Common myeloid progenitor, CD34-positive (primary cell): ENCODE data around the gene ERG28.
A peak's percentile ranks its signal among the peaks of the same experiment; 100 is the strongest.
"Not testable (repeated sequence)": the region's sequence is repeated elsewhere in the genome, so short reads cannot be mapped to it uniquely, and the experiment has no call there.

ENCODE experiments used
- CTCF ChIA-PET: fragments of 350-600 bp; sonication (Branson Sonifier 250); formaldehyde crosslinking; loops from one replicate; lab custom pipeline; 2021; ENCODE audit warnings: antibody characterized with exemption; lab: Charles Lee
- POLR2A ChIA-PET: fragments of 350-600 bp; sonication (Branson Sonifier 250); formaldehyde crosslinking; loops from one replicate; lab custom pipeline; 2021; ENCODE audit warnings: antibody characterized with exemption; lab: Charles Lee
- DNase-seq, 3 donors: peaks; one replicate each; pipeline versions ENCODE4 v3.0.0 to v3.0.0-alpha.2; 2013
- H3K27ac ChIP-seq, 2 experiments: 1 replicate in 1 of 2; 2 replicates in 1 of 2; pipeline ENCODE4 v1.7.0; 2013; ENCODE audit warnings: inconsistent platforms in 2 of 2, low read length in 2 of 2, mild to moderate bottlenecking in 2 of 2, low read depth in 1 of 2, moderate library complexity in 1 of 2; ENCODE audit not compliant: severe bottlenecking in 2 of 2, insufficient read depth in 1 of 2, poor library complexity in 1 of 2
- H3K27me3 ChIP-seq, 5 experiments: replicated peaks in 2 of 5; 1 replicate in 3 of 5; 2 replicates in 2 of 5; pipeline versions ENCODE4 v1.6.1 to v1.7.0; 2013; ENCODE audit warnings: low read length in 4 of 5, mild to moderate bottlenecking in 2 of 5, moderate library complexity in 2 of 5, inconsistent platforms in 1 of 5; ENCODE audit not compliant: insufficient read depth in 5 of 5, control insufficient read depth in 4 of 5
- H3K36me3 ChIP-seq, 4 experiments: 1 replicate in 2 of 4; 2 replicates in 2 of 4; pipeline versions ENCODE4 v1.6.1 to v1.7.0; 2013; ENCODE audit warnings: low read length in 3 of 4, control low read depth in 1 of 4, mild to moderate bottlenecking in 1 of 4; ENCODE audit not compliant: control insufficient read depth in 4 of 4, insufficient read depth in 4 of 4
- H3K4me1 ChIP-seq, 4 experiments: 1 replicate in 3 of 4; 2 replicates in 1 of 4; pipeline versions ENCODE4 v1.6.1 to v1.7.1; 2013; ENCODE audit warnings: low read length in 3 of 4, mild to moderate bottlenecking in 3 of 4, control low read depth in 1 of 4, inconsistent platforms in 1 of 4, moderate library complexity in 1 of 4; ENCODE audit not compliant: control insufficient read depth in 4 of 4, insufficient read depth in 4 of 4; ENCODE audit errors: control extremely low read depth in 1 of 4
- H3K4me3 ChIP-seq, 7 experiments: 1 replicate in 4 of 7; 2 replicates in 3 of 7; pipeline versions ENCODE4 v1.5.1 to v1.7.0; 2013; ENCODE audit warnings: mild to moderate bottlenecking in 7 of 7, low read length in 6 of 7, moderate library complexity in 6 of 7, inconsistent platforms in 2 of 7, low read depth in 2 of 7, control low read depth in 1 of 7; ENCODE audit not compliant: insufficient read depth in 4 of 7, control insufficient read depth in 1 of 7; ENCODE audit errors: extremely low read depth in 1 of 7
- H3K9me3 ChIP-seq, 5 experiments: 1 replicate in 4 of 5; 2 replicates in 1 of 5; pipeline versions ENCODE4 v1.6.1 to v1.7.1; 2013; ENCODE audit warnings: low read length in 4 of 5, mild to moderate bottlenecking in 2 of 5, inconsistent platforms in 1 of 5, low read depth in 1 of 5, moderate library complexity in 1 of 5; ENCODE audit not compliant: control insufficient read depth in 4 of 5, insufficient read depth in 2 of 5; ENCODE audit errors: control extremely low read depth in 1 of 5
- WGBS: methylation state at CpG from one replicate; pipeline ENCODE4 v1.1.5; 2013; ENCODE audit not compliant: insufficient coverage; 5-methylcytosine and 5-hydroxymethylcytosine counted together

The ERG28 gene

GRCh38 chr14:75700295-75700694 lies 39.6 kb upstream of the ERG28 start:
- no peak overlapping the region for H3K27ac ChIP-seq
- ChIA-PET POLR2A (no interaction called here), CTCF (no interaction called here)
- no peak overlapping the region for H3K4me3 ChIP-seq
- no peaks in the 10 kb centered on the region for H3K27me3 ChIP-seq
- no peak for DNase-seq
- H3K4me1 ChIP-seq: peaks cover 3 to 10% (median 5%) of the 10 kb centered on the region in 4 experiments
- peaks cover 7 to 56% (median 31%) of the 10 kb centered on the region in 4 experiments for H3K36me3 ChIP-seq
- peaks cover 0 to 5% (median 4%) of the 10 kb centered on the region in 5 experiments for H3K9me3 ChIP-seq
- WGBS: 94% methylated on average over 6 of the region's 6 CpGs

- CTCF ChIA-PET: no interaction called here
- Histone ChIP-seq H3K27me3 (no peaks in the 10 kb centered on the region), H3K9me3 (peaks cover 0 to 13% (median 4%) of the 10 kb centered on the region in 5 experiments), H3K4me1 (peaks cover 3 to 10% (median 5%) of the 10 kb centered on the region in 4 experiments), H3K4me3 (no peak overlapping the region), H3K36me3 (peaks cover 7 to 56% (median 35%) of the 10 kb centered on the region in 4 experiments), H3K27ac (no peak overlapping the region)
- WGBS: 90% methylated on average over 2 of the region's 3 CpGs
- POLR2A ChIA-PET: no interaction called here
- no peak for DNase-seq
Measured at GRCh38 chr14:75699331-75699730, 38.7 kb upstream of the ERG28 start.

GRCh38 chr14:75697918-75698317 lies 37.2 kb upstream of the ERG28 start:
- POLR2A ChIA-PET: no interaction called here
- Histone ChIP-seq H3K27me3 (no peaks in the 10 kb centered on the region), H3K36me3 (peaks cover 10 to 65% (median 40%) of the 10 kb centered on the region in 4 experiments), H3K9me3 (peaks cover 0 to 17% (median 4%) of the 10 kb centered on the region in 5 experiments), H3K4me3 (no peak overlapping the region), H3K27ac (peak overlapping the region in 1 of 2 experiments; percentile 33), H3K4me1 (peaks cover 3 to 10% (median 5%) of the 10 kb centered on the region in 4 experiments)
- WGBS: 70% methylated on average over 2 of the region's 2 CpGs
- CTCF ChIA-PET: interaction anchor here (1.2 to 1.9 kb wide), 2 partner anchors 11 to 289 kb away, joined by 3 to 8 read pairs; no protein-coding TSS in a partner anchor
- DNase-seq: no peak

- no peaks in the 10 kb centered on the region for H3K27me3 ChIP-seq
- H3K36me3 ChIP-seq: peaks cover 12 to 65% (median 42%) of the 10 kb centered on the region in 4 experiments
- CTCF ChIA-PET: interaction anchor here (1.2 to 1.9 kb wide), 2 partner anchors 11 to 290 kb away, joined by 3 to 8 read pairs; no protein-coding TSS in a partner anchor
- peaks cover 3 to 10% (median 5%) of the 10 kb centered on the region in 4 experiments for H3K4me1 ChIP-seq
- no peak overlapping the region for H3K4me3 ChIP-seq
- H3K9me3 ChIP-seq: peaks cover 0 to 17% (median 4%) of the 10 kb centered on the region in 5 experiments
- DNase-seq: no peak
- POLR2A ChIA-PET: no interaction called here
- no CpG with 5 or more reads among the region's 1 CpG for WGBS
- H3K27ac ChIP-seq: peak overlapping the region in 1 of 2 experiments; percentile 33
Measured at GRCh38 chr14:75697386-75697785, 36.7 kb upstream of the ERG28 start.

GRCh38 chr14:75695025-75695424 lies 34.3 kb upstream of the ERG28 start:
- CTCF ChIA-PET, H3K4me3 ChIP-seq, H3K27me3 ChIP-seq, H3K27ac ChIP-seq, POLR2A ChIA-PET: not testable (repeated sequence)
- Histone ChIP-seq H3K36me3 (peaks cover 21 to 62% (median 48%) of the 10 kb centered on the region in 4 experiments), H3K4me1 (peaks cover 3 to 10% (median 5%) of the 10 kb centered on the region in 4 experiments), H3K9me3 (peaks cover 0 to 13% (median 0%) of the 10 kb centered on the region in 5 experiments)
- peak in 1 of 3 donors; percentile 11 for DNase-seq
- WGBS: 96% methylated on average over 5 of the region's 6 CpGs

- H3K36me3 ChIP-seq: peaks cover 26 to 63% (median 42%) of the 10 kb centered on the region in 4 experiments
- H3K9me3 ChIP-seq: peaks cover 0 to 9% (median 0%) of the 10 kb centered on the region in 5 experiments
- no peak overlapping the region for H3K4me3 ChIP-seq
- H3K27me3 ChIP-seq: no peaks in the 10 kb centered on the region
- DNase-seq: no peak
- ChIA-PET POLR2A (no interaction called here), CTCF (interaction anchor here (1.5 kb wide), 1 partner anchor 21 kb away, joined by 4 read pairs; no protein-coding TSS in a partner anchor)
- WGBS: 98% methylated on average over 5 of the region's 7 CpGs
- H3K4me1 ChIP-seq: no peaks in the 10 kb centered on the region
- no peak overlapping the region for H3K27ac ChIP-seq
Measured at GRCh38 chr14:75690010-75690409, 29.3 kb upstream of the ERG28 start.

- no peak for DNase-seq
- Histone ChIP-seq H3K27ac (no peak overlapping the region), H3K4me1 (no peaks in the 10 kb centered on the region), H3K9me3 (peaks cover 0 to 2% (median 0%) of the 10 kb centered on the region in 5 experiments), H3K4me3 (no peak overlapping the region), H3K36me3 (peaks cover 26 to 61% (median 45%) of the 10 kb centered on the region in 4 experiments), H3K27me3 (no peaks in the 10 kb centered on the region)
- CTCF ChIA-PET: interaction anchor here (0.8 to 1.6 kb wide), 2 partner anchors 12 to 23 kb away, joined by 3 read pairs; no protein-coding TSS in a partner anchor
- POLR2A ChIA-PET: no interaction called here
- WGBS: 100% methylated on average over 2 of the region's 2 CpGs
Measured at GRCh38 chr14:75689012-75689411, 28.3 kb upstream of the ERG28 start.
